ENCODE measurements around the gene MPPED2. TPM values are rescaled to one million over a fixed set of nuclear protein-coding genes. Genes with fewer than 3 reads are reported as not detected.
A peak's percentile ranks its signal among the peaks of the same experiment; 100 is the strongest.

Gene MPPED2
- total RNA-seq, 4 donors from 2014 or later: 1.4 to 17.9 (median 5.3) TPM

DNA sequence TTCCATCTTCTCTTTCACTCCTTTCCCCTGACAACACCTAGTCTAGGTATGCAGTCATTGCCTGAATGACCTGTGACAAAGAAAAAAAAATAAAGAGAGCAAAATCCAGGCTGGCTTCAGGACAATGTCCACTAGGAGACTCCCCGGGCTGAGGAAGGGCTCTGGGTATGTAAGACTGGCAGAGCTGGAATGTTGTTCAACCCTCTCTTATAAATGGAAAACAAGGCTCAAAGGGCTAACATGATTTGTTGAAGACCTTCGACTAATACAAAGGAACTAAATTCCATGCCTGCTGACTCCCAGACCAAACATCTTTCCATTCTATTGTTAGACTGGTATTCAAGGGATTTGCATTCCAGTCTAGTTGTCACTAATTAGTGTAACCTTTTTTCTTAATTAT lies 141.1 kb downstream of the MPPED2 start:
- H3K9me3 ChIP-seq: no peaks in the 10 kb centered on the region
- H3K4me3 ChIP-seq: no peak overlapping the region
- no peaks in the 10 kb centered on the region for H3K27me3 ChIP-seq
- H3K4me1 ChIP-seq: no peaks in the 10 kb centered on the region
- WGBS, 2 donors (ENCODE audit: low coverage in 1 of 2): 50 to 88% methylated on average over 1 to 2 of the region's 2 CpGs
- ATAC-seq: no peak
- H3K36me3 ChIP-seq: no peaks in the 10 kb centered on the region
- H3K27ac ChIP-seq: no peak overlapping the region
- no peak for TF ChIP-seq POLR2AphosphoS5 (IDR thresholded peaks at IDR 0.05)
- no peak for TF ChIP-seq POLR2A (IDR thresholded peaks at IDR 0.05)
- TF ChIP-seq, protein P1, sequence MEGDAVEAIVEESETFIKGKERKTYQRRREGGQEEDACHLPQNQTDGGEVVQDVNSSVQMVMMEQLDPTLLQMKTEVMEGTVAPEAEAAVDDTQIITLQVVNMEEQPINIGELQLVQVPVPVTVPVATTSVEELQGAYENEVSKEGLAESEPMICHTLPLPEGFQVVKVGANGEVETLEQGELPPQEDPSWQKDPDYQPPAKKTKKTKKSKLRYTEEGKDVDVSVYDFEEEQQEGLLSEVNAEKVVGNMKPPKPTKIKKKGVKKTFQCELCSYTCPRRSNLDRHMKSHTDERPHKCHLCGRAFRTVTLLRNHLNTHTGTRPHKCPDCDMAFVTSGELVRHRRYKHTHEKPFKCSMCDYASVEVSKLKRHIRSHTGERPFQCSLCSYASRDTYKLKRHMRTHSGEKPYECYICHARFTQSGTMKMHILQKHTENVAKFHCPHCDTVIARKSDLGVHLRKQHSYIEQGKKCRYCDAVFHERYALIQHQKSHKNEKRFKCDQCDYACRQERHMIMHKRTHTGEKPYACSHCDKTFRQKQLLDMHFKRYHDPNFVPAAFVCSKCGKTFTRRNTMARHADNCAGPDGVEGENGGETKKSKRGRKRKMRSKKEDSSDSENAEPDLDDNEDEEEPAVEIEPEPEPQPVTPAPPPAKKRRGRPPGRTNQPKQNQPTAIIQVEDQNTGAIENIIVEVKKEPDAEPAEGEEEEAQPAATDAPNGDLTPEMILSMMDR (IDR thresholded peaks at IDR 0.05): no peak
- no peak for TF ChIP-seq EP300 (IDR thresholded peaks at IDR 0.05)

DNA sequence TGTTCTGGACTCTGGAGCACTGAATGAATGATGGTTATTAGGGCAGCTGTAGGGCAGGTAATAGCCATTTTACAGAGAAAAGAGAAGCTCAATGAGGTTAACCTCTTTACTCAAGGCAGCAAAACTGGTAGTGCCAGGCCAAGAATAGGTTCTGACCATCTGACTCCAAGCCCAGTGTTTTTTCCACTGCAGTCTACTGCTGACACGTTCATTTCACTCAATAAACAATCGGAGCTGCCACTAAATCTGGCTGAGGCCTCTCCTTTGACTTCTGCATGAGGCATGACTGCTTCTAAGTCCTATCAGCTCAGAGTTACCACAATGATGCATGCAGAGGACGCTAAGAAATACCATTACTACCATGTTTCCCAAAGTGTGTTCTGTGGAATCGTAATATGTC lies 145.6 kb downstream of the MPPED2 start:
- WGBS, 2 donors (ENCODE audit: low coverage in 1 of 2): 75 to 86% methylated on average over 2 to 4 of the region's 4 CpGs
- TF ChIP-seq, protein P1 (IDR thresholded peaks at IDR 0.05): no peak
- TF ChIP-seq POLR2AphosphoS5 (IDR thresholded peaks at IDR 0.05) (no peak), EP300 (IDR thresholded peaks at IDR 0.05) (no peak), POLR2A (IDR thresholded peaks at IDR 0.05) (no peak)
- Histone ChIP-seq H3K27ac (no peak overlapping the region), H3K36me3 (no peaks in the 10 kb centered on the region), H3K27me3 (no peaks in the 10 kb centered on the region), H3K9me3 (no peaks in the 10 kb centered on the region), H3K4me1 (peaks cover 0 to 3% (median 2%) of the 10 kb centered on the region in 3 donors), H3K4me3 (no peak overlapping the region)
- no peak for ATAC-seq

DNA sequence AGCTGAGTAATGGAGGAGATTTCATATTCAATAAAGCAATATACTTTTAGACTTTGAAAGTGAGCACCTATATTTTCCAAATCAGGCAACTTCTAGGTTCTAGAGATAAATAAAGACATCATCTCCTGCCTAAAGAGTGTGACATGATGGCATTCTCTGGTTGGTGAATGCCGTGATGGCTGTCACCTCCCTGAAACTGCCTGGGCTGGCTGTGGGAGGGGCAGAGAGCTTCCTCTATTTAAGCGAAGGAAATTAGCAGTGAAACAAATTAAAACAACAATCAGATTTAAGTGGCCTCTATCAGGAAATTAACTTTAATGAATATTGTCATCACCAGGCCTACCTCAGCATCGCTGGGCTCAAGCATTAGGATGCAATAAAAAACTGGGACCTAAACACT lies 149.4 kb downstream of the MPPED2 start:
- no peak overlapping the region for H3K27ac ChIP-seq

DNA sequence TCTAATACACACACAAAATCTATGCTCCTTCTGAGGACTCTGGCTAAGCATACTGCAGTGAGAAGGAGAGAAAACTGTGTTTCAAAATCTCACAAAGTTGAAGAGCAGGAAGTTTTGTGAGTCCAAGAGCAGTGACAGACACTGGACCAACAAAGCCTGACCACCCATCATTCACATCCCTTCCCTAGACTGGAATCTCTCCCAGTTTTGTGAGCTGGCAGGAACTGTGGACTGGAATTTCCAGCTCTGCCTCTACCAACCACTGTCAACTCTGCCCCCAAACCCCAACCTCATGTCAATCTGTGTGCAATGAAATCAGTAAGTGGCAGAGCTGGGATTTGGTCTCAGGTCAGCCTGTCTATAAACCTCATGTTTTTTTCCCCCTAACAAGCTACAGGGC lies 150.7 kb downstream of the MPPED2 start:
- H3K4me3 ChIP-seq: no peak overlapping the region
- peak overlapping the region in 3 of 4 donors; percentile 1 to 37 (median 15) for H3K27ac ChIP-seq
- ATAC-seq: no peak
- peaks cover 4 to 35% (median 8%) of the 10 kb centered on the region in 3 donors for H3K4me1 ChIP-seq
- no peaks in the 10 kb centered on the region for H3K9me3 ChIP-seq
- TF ChIP-seq POLR2A (IDR thresholded peaks at IDR 0.05): no peak
- TF ChIP-seq, protein P1 (IDR thresholded peaks at IDR 0.05): no peak
- TF ChIP-seq EP300 (IDR thresholded peaks at IDR 0.05): no peak
- no peak for TF ChIP-seq POLR2AphosphoS5 (IDR thresholded peaks at IDR 0.05)
- no peaks in the 10 kb centered on the region for H3K36me3 ChIP-seq
- H3K27me3 ChIP-seq: no peaks in the 10 kb centered on the region

More for the DNA sequence above, 149.4 kb downstream of the MPPED2 start:
- Histone ChIP-seq H3K4me3 (no peak overlapping the region), H3K36me3 (no peaks in the 10 kb centered on the region), H3K9me3 (no peaks in the 10 kb centered on the region), H3K27me3 (no peaks in the 10 kb centered on the region), H3K4me1 (peaks cover 4 to 31% (median 8%) of the 10 kb centered on the region in 3 donors)
- no peak for ATAC-seq
- TF ChIP-seq POLR2A (IDR thresholded peaks at IDR 0.05): no peak
- TF ChIP-seq, protein P1 (IDR thresholded peaks at IDR 0.05): no peak
- no peak for TF ChIP-seq EP300 (IDR thresholded peaks at IDR 0.05)
- no peak for TF ChIP-seq POLR2AphosphoS5 (IDR thresholded peaks at IDR 0.05)
- 66 to 73% methylated on average over 2 of the region's 3 CpGs for WGBS, 2 donors (ENCODE audit: low coverage in 1 of 2)

DNA sequence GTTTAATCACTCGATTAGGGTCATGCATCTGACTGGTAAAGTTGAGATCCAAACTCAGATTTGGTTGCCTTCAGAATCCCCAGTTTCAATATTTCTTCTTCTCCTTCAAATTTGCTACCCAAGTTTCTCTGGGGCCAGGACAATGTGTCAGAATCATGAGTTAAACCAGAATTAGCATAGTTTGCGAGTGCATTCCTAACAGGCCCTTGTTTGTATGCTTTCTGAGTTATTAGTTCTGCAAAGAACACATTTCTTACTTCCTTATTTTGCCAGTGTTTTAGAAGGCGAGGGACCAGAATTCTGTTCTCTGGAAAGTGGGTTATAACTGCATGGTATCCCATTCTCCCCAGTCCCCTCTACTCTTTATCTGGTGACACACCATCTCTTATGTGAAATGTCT lies 151.3 kb downstream of the MPPED2 start:
- WGBS, 2 donors (ENCODE audit: low coverage in 1 of 2): 56 to 73% methylated on average over 3 of the region's 3 CpGs
- peak overlapping the region in 3 of 4 donors; percentile 1 to 37 (median 15) for H3K27ac ChIP-seq

More for the DNA sequence above, 151.3 kb downstream of the MPPED2 start:
- Histone ChIP-seq H3K4me1 (peaks cover 4 to 35% (median 8%) of the 10 kb centered on the region in 3 donors), H3K27me3 (no peaks in the 10 kb centered on the region), H3K36me3 (no peaks in the 10 kb centered on the region), H3K4me3 (no peak overlapping the region), H3K9me3 (no peaks in the 10 kb centered on the region)
- no peak for ATAC-seq
- TF ChIP-seq, protein P1 (IDR thresholded peaks at IDR 0.05): no peak
- TF ChIP-seq EP300 (IDR thresholded peaks at IDR 0.05): no peak
- no peak for TF ChIP-seq POLR2A (IDR thresholded peaks at IDR 0.05)
- no peak for TF ChIP-seq POLR2AphosphoS5 (IDR thresholded peaks at IDR 0.05)
